ENCODE data around the gene TSPAN18. TPM values are rescaled to one million over a fixed set of nuclear protein-coding genes. Genes with fewer than 3 reads are reported as not detected.
A peak's percentile ranks its signal among the peaks of the same experiment; 100 is the strongest.

Gene TSPAN18
- total RNA-seq, 4 donors from 2014 or later: 31.1 to 74.6 (median 34.7) TPM

- H3K4me3 ChIP-seq: no peak overlapping the region
- H3K36me3 ChIP-seq: peaks cover 0 to 58% of the 10 kb centered on the region in 2 donors
- 14 to 100% methylated on average over 1 to 5 of the region's 16 CpGs for WGBS, 2 donors (ENCODE audit: low coverage in 1 of 2)
- no peaks in the 10 kb centered on the region for H3K27me3 ChIP-seq
- peak; percentile 47 for ATAC-seq
- H3K27ac ChIP-seq: no peak overlapping the region
- no peak for TF ChIP-seq POLR2AphosphoS5 (IDR thresholded peaks at IDR 0.05)
- TF ChIP-seq CTCF (IDR thresholded peaks at IDR 0.05): peak in 3 of 4 experiments; percentile 76 to 88 (median 78)
- H3K4me1 ChIP-seq: peaks cover 0 to 15% (median 0%) of the 10 kb centered on the region in 3 donors
- H3K9me3 ChIP-seq: no peaks in the 10 kb centered on the region
Observed at GRCh38 chr11:44927174-44927661, 200.5 kb downstream of the TSPAN18 start.

DNA sequence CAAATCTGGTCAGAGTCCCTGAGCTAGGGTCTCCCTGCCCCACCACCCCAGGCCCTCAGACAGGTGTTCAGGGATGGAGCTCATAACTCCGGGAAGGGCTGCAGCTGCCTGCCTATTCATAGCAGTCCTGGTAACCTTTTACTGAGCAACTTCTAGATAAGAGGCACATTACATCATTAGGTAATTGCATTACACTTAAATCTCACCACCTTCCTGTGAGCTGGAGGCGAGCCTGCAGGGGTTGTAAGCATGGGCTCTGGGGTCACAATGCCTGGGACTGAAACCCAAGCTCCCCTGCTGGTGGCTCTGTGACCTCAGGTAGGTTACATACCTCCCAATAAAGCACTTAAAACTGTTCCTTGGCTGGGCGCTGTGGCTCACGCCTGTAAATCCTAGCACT, 201.4 kb downstream of the TSPAN18 start:
- TF ChIP-seq POLR2A (IDR thresholded peaks at IDR 0.05) (no peak), CTCF (IDR thresholded peaks at IDR 0.05) (no peak), POLR2AphosphoS5 (IDR thresholded peaks at IDR 0.05) (no peak), EP300 (IDR thresholded peaks at IDR 0.05) (no peak)
- ATAC-seq: no peak
- Histone ChIP-seq H3K36me3 (peaks cover 0 to 49% of the 10 kb centered on the region in 2 donors), H3K4me1 (peaks cover 0 to 15% (median 0%) of the 10 kb centered on the region in 3 donors), H3K4me3 (no peak overlapping the region), H3K9me3 (no peaks in the 10 kb centered on the region), H3K27me3 (no peaks in the 10 kb centered on the region), H3K27ac (no peak overlapping the region)
- WGBS, 2 donors (ENCODE audit: low coverage in 1 of 2): no CpG with 5 or more reads among the region's 4 CpGs

DNA sequence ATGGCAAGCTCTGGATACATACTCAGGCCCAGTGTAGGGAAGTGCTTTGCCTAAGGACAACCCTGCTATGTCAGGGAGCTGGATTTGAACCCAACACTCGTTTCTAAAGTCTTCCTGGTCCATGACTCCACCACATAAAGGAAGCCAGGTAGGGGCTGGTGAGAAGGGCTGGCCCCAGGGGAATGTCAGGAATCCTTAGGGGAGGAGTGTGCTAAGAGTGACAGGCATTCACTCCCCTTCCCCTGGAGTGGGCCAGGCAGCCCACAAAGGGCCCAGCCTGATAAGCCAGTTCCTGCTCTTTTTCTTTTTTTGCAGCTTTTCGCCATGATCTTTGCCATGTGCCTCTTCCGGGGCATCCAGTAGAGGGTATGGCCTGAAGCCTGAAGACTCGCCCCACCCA, 202.1 kb downstream of the TSPAN18 start:
- Histone ChIP-seq H3K27ac (no peak overlapping the region), H3K9me3 (no peaks in the 10 kb centered on the region), H3K27me3 (no peaks in the 10 kb centered on the region), H3K4me1 (peaks cover 0 to 15% (median 0%) of the 10 kb centered on the region in 3 donors), H3K36me3 (peaks cover 0 to 42% of the 10 kb centered on the region in 2 donors), H3K4me3 (no peak overlapping the region)
- TF ChIP-seq POLR2A (IDR thresholded peaks at IDR 0.05) (no peak), POLR2AphosphoS5 (IDR thresholded peaks at IDR 0.05) (no peak), EP300 (IDR thresholded peaks at IDR 0.05) (no peak), CTCF (IDR thresholded peaks at IDR 0.05) (no peak)
- ATAC-seq: no peak
- 40 to 53% methylated on average over 1 to 3 of the region's 4 CpGs for WGBS, 2 donors (ENCODE audit: low coverage in 1 of 2)

- Histone ChIP-seq H3K36me3 (peaks cover 0 to 48% of the 10 kb centered on the region in 2 donors), H3K4me1 (peaks cover 0 to 6% (median 0%) of the 10 kb centered on the region in 3 donors), H3K27me3 (no peaks in the 10 kb centered on the region), H3K4me3 (no peak overlapping the region), H3K9me3 (no peaks in the 10 kb centered on the region), H3K27ac (no peak overlapping the region)
- no peak for ATAC-seq
- TF ChIP-seq POLR2A (IDR thresholded peaks at IDR 0.05): no peak
- TF ChIP-seq POLR2AphosphoS5 (IDR thresholded peaks at IDR 0.05): no peak
- no peak for TF ChIP-seq EP300 (IDR thresholded peaks at IDR 0.05)
- no peak for TF ChIP-seq CTCF (IDR thresholded peaks at IDR 0.05)
- 57 to 67% methylated on average over 3 of the region's 13 CpGs for WGBS, 2 donors (ENCODE audit: low coverage in 1 of 2)
Observed at GRCh38 chr11:44930588-44931302, 204.0 kb downstream of the TSPAN18 start.

- H3K4me1 ChIP-seq: peaks cover 0 to 3% (median 0%) of the 10 kb centered on the region in 3 donors
- 70 to 88% methylated on average over 2 to 3 of the region's 3 CpGs for WGBS, 2 donors (ENCODE audit: low coverage in 1 of 2)
- H3K27me3 ChIP-seq: no peaks in the 10 kb centered on the region
- no peak for ATAC-seq
- peaks cover 0 to 45% of the 10 kb centered on the region in 2 donors for H3K36me3 ChIP-seq
- no peak overlapping the region for H3K4me3 ChIP-seq
- no peaks in the 10 kb centered on the region for H3K9me3 ChIP-seq
- no peak overlapping the region for H3K27ac ChIP-seq
- TF ChIP-seq POLR2AphosphoS5 (IDR thresholded peaks at IDR 0.05) (no peak), POLR2A (IDR thresholded peaks at IDR 0.05) (no peak), EP300 (IDR thresholded peaks at IDR 0.05) (no peak), CTCF (IDR thresholded peaks at IDR 0.05) (no peak)
Observed at GRCh38 chr11:44931466-44931865, 204.7 kb downstream of the TSPAN18 start.

Data from gastroesophageal sphincter (tissue), 4 donors.